GM21526 (cell line): ENCODE data around the gene CIB4.
"Not testable (repeated sequence)": the region's sequence is repeated elsewhere in the genome, so short reads cannot be mapped to it uniquely, and the experiment has no call there.

Experiments used
- ATAC-seq: cut with Tn5 transposase; IDR thresholded peaks from one replicate; pipeline ENCODE4 v1.9.1; 2021; ENCODE audit warnings: moderate library complexity; ENCODE audit not compliant: unreplicated experiment, low FRiP score

Gene CIB4

GRCh38 chr2:26574066-26574899 is 66.9 kb downstream of the CIB4 start:
- ATAC-seq: no peak

DNA sequence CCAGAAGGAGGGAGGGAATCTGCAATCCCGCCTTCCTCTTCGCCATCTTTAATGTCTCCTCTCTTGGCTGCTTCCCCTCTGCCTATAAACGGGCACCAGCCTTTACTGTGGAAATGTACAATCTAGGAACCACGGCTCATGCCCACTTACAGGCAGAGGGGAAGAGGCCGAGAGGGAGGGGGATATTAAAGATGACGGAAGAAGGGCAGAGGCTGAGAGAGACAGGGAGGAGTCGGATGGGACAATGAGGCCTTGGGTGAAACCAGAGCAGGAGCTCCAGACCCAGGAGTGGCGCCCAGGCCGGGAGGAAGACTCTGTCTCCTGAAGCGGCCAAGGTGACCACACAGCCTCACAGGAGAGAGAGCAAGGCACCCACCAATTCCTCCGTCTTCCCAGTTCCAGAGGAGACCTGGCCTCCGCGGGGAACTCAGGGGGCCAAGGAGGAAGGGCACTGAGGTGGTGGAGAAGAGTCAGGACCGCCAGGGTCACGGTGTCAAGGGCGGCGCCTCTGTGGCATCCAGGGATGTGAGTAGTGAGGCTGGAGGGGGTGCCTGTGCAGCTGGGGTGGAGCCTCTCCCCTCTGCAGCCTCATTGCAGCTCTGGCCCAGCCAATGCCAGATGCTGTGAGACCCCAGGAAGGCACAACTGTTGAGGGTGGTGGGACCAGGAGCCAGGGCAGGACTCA is 67.8 kb downstream of the CIB4 start:
- no peak for ATAC-seq

- no peak for ATAC-seq
Measured at GRCh38 chr2:26572591-26572990, 68.6 kb downstream of the CIB4 start.

DNA sequence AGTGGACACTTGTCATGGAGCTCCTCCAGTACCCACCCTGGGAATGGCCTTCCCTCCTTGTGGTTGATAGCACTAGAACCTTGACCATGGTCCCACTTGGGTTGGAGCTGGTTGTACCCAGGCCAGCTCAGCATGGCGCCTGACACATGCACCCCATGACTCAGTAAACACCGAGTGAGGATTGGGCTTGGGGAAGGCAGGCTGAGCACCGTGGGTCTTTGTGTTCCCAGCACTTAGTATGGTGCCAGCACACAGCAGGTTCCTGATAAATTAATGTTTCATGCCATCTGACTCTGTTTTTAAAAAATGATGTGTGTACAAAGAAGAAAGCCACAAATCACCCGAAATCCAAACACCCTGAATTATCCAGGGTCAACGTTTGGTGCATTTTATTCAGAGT is 69.8 kb downstream of the CIB4 start:
- ATAC-seq: no peak

GRCh38 chr2:26570083-26570430 is 71.1 kb downstream of the CIB4 start:
- no peak for ATAC-seq

- ATAC-seq: no peak
Measured at GRCh38 chr2:26569216-26570082, 71.7 kb downstream of the CIB4 start.

DNA sequence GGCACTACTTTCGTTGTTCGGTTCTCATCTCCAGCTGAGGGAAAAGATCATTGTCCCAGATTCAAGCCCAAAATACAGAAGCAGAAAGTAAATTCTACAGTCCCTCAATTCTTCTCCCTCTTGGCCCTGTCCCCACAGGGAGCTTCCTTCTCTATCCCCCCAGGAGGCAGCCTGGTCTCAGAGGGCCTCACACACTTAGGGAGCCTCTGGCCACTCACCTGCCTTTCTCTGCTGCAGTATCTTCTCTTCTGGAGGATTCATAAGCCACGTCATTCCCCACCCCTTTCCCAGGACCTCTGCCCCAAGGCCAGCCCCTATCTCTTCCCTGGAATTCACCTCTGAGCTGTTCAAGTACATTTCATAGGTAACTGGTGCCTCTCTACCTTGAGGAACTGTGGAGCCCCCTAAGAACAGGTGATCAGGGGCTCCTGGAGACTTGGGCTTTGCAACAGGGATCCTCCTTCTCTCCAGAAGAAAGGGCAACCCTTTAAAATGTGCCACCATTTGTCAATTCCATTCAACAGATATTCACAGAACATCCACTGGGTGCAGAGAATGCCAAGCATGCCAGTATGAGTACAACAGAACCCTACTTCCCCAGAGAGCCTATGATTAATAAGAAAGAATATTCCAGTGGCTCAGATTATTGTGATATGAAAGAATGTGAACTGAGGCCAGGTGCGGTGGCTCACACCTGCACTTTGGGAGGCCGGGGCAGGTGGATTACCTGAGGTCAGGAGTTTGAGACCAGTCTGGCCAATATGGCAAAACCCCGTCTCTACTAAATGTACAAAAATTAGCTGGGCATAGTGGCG is 72.9 kb downstream of the CIB4 start:
- ATAC-seq: no peak

DNA sequence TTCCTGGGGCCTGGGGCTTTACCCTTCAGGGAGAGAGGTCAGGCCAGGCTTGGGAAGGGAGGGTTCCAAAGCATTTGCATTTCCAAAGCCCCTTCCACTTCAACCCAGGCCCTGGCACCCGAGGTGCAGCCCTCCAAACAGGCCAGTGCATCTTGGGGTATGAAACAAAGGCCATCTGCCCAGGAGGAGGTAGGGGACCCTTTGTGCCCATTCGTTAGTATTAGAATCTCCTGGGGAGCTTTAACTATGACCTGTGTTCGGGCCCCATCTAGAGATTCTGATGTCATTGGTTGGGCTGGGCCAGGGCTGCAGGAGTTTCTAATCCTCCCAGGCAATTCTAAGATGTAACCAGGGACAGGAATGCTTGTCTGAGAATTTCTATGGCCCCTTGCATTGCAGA is 73.6 kb downstream of the CIB4 start:
- ATAC-seq: no peak

- ATAC-seq: not testable (repeated sequence)
Measured at GRCh38 chr2:26566731-26567130, 74.4 kb downstream of the CIB4 start.

- no peak for ATAC-seq
Measured at GRCh38 chr2:26566081-26566375, 75.1 kb downstream of the CIB4 start.

DNA sequence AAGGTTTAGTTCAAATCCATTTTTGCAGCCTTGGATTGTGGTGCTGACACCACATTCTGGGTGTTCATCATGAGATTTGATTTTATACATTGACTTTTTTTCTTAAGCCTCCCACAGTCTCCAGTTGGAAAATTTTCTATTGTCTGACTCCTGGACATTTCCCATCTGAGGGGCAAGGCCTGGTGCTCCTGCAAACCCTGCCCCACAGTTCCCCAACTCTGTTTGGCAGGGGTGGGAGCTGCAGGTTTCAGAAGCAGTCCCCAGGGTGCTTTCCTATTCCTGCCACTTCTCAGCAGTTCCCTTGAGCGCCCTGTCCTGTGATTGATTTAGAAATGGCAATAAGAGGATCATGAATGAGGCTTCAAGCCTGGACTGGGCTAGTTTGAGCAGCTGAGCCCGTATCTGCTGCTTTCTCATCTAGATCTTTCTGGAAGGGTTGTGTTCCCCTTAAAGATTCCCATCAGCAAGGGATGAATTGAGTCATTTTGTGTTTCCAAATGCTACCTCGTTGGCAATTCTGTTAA is 77.0 kb downstream of the CIB4 start:
- no peak for ATAC-seq

- ATAC-seq: no peak
Measured at GRCh38 chr2:26563686-26564085, 77.5 kb downstream of the CIB4 start.

DNA sequence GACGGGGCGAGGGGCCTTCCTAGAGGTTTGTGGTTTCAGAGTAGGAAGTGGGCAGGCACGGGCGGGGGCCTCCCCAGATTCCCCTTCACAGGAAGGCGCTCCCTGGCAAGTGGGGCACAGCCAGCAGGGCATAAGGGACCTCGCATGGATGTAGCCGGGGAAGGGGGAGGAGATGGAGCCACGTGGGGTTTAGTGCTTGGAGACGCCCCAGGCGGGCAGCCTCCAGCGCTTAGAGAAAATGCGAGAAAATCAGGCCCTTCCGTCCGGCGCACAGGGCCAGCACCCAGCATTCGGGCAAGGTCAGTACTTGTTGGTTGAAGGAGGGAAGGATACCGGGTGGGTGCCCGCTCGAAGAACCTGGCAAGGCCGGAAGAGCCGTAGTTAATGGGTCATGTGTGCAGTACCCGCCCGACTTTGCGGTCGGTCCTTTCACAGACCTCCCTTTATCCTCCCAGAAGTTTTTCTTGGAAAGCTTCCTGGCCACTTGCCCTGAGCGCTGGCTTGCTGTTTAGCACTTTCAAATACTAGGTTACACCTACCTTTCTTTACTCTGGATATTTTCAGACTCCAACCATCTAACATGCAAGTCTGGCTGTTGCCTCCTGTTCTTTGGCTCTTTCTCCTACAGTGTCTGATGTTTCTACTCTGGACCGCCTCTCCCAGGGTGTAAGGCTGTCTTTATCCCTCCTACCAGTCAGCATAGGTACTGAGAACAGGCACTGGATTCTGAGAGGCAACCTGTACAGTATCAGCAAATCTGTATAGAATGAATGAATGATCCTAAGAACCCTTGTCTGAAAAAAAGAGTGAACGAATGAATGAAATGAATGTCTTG is 78.1 kb downstream of the CIB4 start:
- no peak for ATAC-seq

DNA sequence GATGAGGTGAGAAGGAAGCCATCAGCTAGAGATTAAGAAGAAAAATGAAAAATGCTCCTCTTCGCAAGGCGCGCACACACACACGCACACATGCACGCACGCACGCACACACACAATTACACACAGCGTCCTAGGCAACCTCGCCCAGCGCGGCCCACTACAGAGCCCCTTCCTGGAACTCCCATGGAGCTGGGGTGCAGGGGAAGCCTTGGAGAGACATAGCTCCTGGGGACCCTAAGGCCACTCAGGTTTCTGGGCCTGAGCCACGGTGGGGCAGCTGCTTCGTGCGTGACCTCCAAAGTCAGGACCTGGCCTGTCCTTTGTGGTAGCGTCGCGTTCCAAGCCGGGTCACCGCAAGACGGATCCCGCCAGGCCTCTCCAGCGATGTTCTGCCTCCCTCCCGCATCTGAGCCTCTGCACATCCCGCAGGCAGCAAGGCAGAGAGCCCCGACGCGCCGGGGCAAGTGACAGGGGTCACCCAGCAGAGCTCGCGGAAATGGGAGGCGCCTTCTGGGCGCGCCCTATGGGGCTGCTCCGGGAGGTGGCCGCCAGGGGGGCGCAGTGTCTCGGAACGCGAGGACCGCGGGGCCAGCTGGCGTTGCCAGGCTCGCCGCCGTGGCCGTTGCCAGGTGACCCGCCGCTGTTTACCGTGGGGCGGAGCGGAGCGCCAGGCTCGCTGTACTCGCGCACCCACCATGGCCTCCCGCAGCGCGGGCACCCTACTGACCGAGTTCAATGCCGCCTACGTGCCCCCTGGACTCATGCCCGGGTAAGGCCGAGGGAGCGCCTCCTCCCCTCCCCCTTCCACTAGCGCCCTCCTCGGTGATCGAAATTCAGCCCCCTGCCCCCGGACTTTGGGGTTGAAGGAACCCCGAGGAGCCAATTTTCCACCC is 79.0 kb downstream of the CIB4 start:
- no peak for ATAC-seq

DNA sequence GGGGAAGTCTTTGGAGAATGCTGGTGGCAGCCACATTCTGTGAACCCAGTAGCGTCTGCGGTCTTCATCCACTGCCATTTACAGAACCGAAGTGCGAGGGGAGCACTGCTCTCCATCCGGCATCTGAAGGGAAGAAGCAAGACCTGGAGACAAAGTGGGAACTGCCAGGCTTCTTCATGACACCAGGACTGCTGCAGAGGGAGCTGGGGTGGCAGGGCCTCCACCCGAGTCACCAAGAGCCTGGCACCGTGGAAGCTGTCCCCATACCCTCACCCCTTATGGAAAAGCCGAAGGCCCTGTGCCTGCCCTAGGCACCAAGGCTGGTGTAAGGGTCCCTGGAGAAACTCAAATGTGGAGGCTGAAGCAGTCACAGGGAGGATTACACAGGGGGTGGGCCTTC is 79.8 kb downstream of the CIB4 start:
- no peak for ATAC-seq

DNA sequence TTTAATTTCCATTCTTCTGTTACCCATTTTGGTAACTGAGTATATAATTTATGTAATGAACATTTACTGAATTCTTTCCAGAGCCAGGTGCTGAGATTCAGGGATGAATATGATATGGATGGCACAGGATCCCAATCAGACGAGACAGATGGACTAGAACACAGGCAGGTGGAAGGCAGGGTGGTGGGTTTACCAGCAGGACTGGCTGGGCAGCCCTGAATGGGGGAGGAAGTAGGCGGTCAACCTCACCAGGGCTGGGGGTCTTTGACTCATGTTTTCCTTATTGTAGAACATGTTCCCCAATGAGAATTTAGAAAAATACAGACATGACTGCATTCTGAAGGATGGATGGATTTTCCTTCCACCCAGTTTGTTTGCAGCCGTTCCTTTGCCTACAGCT is 80.3 kb downstream of the CIB4 start:
- no peak for ATAC-seq

- ATAC-seq: no peak
Measured at GRCh38 chr2:26559556-26559955, 81.6 kb downstream of the CIB4 start.

DNA sequence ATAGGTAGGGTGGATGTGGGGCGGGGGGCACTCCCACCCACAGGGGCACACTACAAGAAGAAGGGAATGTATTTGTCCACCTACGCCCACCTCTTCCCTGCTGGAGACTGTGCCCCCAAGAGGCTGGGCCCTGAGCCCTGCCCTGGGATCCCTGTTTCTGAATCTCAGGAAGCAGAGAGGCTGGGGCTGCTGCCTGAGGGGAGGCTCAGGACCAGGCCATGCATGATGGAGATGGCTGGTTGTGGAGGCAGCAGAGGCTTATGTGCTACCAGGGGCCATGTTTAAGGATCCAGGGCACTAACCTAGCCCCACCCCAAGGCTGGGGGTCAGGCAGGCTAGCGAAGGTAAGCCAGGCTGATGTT is 82.1 kb downstream of the CIB4 start:
- no peak for ATAC-seq
